Stimulated activated CD4-positive, alpha-beta T cell treated with anti-CD3 and anti-CD28 coated beads, Interleukin-12 subunit alpha, Interleukin-12 subunit beta, amount 100 ng/mL, for 4 hours (primary cell): ENCODE data around the gene SETD9.

Source experiments
- DNase-seq: peaks from one replicate; pipeline ENCODE4 v3.0.0-alpha.2; 2020

The SETD9 gene

DNA sequence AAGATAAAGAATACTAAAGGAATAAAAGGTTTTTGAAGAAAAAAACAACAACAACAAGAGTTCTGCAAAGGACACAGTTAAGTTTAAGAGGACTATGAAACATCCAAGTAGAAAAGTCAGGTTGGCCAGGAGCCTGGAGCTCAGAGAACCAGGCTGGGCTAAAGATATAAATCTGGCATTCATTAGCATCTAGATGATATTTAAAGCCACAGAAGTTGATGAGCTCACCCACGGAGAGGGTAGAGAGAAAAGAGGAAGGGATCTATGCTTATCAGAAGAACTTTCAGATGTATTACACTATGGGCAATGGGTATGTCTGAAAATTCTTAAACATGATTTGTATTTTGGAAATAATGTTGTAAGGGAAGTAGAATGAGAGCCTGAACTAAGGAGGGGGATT, 32.6 kb downstream of the SETD9 start:
- no peak for DNase-seq

DNA sequence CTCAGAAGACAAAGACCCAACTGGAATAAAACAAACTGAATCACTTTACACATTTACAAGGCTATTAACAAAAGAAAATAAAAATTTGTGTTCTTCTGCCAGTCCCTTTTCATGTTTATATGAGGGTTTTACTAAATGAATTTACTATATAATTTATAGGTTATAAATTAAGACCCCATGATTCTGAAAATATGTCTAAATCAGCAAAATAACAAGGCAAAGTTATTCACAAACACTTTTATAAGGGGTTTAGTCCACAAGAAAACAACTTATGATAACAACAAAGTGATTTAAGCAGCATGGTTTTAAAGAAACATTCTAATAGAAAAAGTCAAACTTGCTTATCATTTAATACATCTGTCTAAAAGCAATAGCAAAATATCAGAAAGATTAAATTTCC, 37.7 kb downstream of the SETD9 start:
- no peak for DNase-seq

DNA sequence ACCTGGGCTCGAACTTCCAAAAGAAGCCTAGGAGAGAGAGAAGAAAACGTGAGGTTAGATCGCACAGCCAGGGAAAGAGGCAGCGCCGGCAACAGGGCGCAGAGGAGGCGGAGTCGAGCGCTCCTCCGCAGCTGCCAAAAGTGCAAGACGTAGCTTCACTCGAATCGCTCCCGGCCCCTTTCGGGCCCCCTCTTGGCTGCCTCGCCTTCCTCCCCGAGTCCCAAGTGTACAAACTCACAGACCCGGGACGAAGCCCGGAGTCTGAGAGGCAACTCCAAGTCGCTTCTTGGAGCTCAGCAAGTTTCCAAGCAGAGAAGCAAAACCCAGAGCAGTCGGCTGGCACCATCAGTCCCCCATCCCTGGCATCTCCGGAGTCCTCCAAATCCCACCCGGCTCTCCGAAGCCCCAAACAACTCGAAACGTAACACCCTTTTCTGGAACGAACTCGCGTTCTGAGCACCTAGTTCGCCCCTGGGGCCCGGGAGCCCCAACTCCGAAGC, 41.3 kb downstream of the SETD9 start:
- peak; percentile 50 for DNase-seq

DNA sequence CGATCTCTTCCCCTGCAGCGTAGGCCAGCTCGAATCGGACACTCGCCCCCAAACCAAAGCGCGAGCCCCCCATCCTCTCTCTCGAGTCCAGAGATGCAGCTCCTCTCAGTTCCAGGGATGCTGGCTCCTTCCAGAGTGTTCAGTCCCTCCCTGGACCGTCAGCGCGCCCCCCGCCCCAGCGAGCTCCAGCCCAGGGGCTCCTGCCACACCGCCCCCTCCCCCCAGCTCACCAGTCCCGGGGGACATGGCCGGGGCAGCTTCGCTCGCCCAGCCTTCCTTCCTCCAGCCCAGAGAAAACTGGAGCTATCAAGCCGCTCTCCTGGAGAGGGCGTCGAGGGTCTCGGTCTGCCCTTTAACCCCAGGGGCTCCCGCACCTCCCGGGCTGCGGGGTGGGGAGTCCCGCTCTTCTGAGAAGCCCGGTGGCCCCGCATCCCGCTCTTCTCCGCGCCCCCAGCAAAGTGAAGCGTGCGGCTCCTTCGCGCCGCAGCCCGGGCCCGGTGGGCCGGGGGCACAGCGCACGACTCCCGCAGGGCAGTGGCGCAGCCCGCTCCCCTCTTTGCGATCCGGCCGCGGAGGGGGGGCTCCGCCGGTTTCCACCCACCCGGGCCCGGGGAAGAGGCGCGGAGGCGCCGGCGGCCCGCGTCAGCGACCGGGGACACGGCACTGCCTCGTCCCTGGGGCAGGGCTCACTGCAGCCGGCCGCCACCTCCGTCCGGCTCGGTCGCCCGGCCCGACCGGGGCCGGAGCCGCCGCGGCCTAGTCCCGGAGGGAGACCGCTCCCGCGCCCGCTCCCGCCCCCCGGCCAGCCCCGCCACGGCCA, 41.9 kb downstream of the SETD9 start:
- DNase-seq = peak; percentile 25

DNA sequence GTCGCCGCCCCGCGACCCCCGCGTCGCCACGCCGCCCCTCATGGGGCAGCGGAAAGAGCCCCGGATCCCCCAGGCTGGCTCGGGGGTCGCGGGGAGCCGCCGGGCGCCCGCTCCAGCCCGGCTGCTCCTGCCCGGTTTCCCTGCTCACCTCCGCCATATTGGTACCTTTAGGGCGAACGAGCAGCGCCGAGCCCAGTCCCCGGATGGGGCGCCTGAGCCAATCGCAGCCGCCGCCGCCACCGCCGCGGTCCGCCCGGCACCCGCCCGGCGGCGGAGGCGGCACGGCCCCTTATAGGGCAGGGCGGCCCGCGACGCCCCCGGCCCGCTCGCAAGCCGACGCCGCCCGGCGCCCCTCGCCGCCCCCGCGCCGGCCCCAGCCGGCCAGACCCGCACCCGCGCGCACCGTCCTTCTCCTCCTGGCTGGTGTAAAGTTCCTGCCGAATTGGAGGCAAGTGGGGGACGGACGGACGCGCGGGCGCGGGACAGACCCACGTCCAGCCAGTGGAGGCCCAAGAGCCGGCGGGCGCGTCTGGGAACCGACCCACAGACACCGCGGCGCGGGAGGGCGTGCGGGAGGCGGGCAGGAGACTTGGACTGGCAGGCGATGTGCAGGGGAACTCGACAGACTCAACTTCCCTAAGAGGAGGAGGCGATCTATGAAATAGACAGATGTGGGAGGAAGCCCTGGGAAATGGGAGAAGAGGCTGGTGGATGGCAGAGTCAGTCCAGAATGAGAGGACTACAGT, 42.7 kb downstream of the SETD9 start, which contains the start of gene MIER3:
Gene MIER3, minus strand, starts transcription at position 178 of the 746 bp plus-strand sequence. Its CDS starts 21 bp downstream, at position 157.
- peak; percentile 76 for DNase-seq

DNA sequence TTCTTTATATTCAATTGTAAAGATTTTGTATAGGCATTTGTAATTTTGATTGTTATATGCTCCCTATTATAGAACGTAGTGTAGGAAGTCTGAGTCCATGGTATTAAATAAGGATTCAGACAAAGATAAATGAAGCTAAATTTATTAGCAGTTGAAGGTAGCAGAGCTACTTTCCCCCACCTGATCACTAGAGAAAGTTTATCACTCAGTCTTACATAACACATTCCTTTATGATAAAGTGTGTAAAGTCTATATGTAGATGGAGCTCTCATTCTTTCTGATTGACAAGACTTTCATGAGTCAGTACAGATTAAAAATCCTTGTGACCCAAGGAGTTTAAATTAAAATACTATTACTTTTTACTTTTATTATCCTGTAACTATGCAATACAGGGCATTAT, 44.9 kb downstream of the SETD9 start:
- no peak for DNase-seq

DNA sequence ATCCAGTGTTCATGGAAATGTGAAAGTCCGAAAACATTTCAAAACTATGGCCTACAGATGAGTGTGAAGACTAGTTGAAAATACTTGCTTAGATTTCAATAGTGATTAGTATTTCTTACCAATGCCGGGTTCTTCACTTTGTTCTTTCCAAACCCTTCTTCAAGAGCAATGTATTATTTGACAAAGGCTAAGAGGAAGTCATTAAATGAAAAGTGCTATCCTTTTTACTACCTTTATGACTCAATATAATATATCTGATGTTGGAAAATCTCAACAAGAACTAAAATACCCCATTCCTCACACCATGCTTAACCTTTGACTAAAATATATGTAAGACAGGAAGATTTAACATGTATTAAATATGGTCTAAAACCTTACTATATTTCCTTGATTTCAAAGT, 49.2 kb downstream of the SETD9 start:
- DNase-seq = no peak

DNA sequence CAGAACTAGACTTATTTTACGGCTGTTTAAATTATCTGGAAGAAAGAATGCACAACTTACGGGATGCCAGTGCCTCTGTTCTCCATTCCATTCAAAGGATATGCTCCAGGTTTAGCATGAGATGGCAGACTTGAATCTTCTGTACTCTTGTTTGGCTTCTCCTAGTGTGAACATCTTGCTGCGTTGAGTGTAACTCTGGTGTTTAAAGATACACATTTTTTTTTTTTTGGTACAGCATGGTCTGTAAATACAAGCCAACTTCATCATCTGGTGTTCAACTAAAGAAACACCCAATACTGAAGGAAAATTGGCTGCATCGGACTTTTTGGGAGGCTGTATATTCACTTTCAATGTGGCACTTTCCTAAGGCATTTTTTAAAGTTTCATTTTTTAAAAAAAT, 49.9 kb downstream of the SETD9 start:
- no peak for DNase-seq

DNA sequence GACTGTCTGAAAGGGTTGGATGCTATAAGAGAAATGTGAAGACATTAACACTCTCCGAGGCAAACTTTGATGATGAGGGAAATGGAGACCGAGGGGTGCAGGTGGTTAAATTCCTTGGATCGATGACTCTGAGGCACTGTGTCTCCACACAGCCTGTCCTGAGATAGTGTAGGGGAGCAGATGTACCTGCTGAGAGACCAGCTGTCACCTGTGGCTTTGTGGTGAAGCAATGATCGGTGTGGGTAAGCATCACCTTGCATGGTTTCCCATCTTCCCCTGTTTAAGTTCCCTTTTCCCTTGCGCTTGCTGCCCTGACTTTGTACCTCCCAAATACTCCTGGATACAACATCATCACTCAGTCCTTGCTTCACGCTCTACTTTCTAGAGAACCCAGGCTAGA, 52.4 kb downstream of the SETD9 start:
- no peak for DNase-seq

DNA sequence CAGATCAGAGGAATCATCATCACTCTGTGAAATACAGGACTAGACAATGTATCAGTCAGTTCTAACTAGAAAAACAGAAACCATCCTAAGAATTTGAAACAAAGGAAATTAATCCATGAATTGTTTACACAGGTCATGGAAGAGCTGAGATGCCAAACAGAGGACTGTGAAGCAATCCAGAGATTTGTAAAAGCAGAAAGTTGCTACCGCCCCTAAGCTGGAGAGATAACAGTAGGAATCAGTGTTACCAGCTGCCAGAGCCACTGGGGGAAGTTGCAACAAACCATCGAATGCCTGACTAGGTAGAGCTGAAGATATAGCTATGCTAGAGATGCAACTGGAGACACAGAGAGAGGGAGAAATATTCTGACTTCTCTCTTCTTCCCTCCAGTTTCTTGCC, 52.9 kb downstream of the SETD9 start:
- DNase-seq = no peak

DNA sequence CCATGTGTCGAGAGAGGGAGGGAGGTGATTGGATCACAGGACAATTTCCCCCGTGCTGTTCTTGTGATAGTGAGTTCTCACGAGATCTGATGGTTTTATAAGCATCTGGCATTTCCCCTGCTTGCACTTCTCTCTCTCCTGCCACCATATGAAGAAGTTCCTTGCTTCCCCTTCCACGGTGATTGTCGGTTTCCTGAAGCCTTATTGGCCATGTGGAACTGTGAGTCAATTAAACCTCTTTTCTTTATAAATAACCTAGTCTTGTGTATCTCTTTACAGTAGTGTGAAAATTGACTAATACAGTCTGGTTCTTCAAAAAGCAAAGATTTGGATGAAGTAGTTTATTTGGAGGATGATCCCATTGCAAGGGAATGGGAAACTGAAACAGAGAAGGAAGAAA, 53.9 kb downstream of the SETD9 start:
- DNase-seq = no peak

DNA sequence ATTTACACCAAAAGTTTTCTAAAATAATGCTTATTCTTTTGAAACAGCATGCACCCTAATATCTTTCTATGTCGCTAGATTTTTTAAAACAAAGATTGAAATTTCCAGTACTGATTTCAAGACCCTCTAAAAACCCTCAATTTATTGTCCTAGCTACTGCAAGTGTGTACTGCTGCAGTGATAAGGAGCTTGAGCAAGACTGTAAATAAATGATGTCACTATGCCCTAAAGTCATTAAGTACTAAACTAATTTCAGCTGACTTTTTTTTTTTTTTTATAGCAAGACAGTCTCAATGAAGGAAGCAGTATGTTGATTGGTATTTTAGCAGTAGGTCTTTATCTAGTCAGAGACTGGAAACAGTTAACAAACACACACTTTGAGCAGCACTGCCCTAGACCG, 54.8 kb downstream of the SETD9 start:
- DNase-seq = no peak
